Keratinocyte (primary cell): ENCODE data around the gene NR1I3.
"Not testable (repeated sequence)": the region's sequence is repeated elsewhere in the genome, so short reads cannot be mapped to it uniquely, and the experiment has no call there.

Source experiments
- CTCF ChIP-seq, 3 experiments: IDR thresholded peaks in 1 of 3; conservative IDR thresholded peaks in 1 of 3; optimal IDR thresholded peaks in 1 of 3; 2 replicates in 2 of 3; 3 replicates in 1 of 3; pipeline versions ENCODE3 to v1.5.1; 2011; ENCODE audit warnings: low read length in 3 of 3, mild to moderate bottlenecking in 3 of 3, moderate library complexity in 2 of 3, control low read depth in 1 of 3, inconsistent platforms in 1 of 3; ENCODE audit not compliant: insufficient read depth in 2 of 3; ENCODE audit errors: extremely low read depth in 1 of 3
- EZH2 ChIP-seq: IDR thresholded peaks from one replicate; pipeline ENCODE4 v1.6.1; 2012; ENCODE audit warnings: inconsistent platforms, mild to moderate bottlenecking, low read length, moderate library complexity

GRCh38 chr1:161257109-161257508 lies 19.1 kb upstream of the NR1I3 start:
- not testable (repeated sequence) for TF ChIP-seq CTCF (optimal IDR thresholded peaks at IDR 0.05 in 1 of 3, IDR thresholded peaks at IDR 0.05 in 1 of 3, conservative IDR thresholded peaks at IDR 0.05 in 1 of 3; ENCODE audit: extremely low read depth in 1 of 3, insufficient read depth in 2 of 3, low read length in 3 of 3); EZH2
